HEK293T (cell line): ENCODE data around the gene BBS5.

Source experiments
- BHLHE40 ChIP-seq: fragments of 450-650 bp; IDR thresholded peaks from 2 replicates; pipeline ENCODE4 v1.6.1; 2016; ENCODE audit warnings: mild to moderate bottlenecking, moderate library complexity, borderline replicate concordance
- CTBP1 ChIP-seq: fragments of 450-650 bp; IDR thresholded peaks from 2 replicates; pipeline ENCODE4 v1.6.1; 2016; ENCODE audit warnings: borderline replicate concordance
- FOXA1 ChIP-seq: fragments of 450-650 bp; IDR thresholded peaks from 2 replicates; pipeline ENCODE4 v1.6.1; 2016; ENCODE audit warnings: mild to moderate bottlenecking
- FOXK2 ChIP-seq: fragments of 450-650 bp; IDR thresholded peaks from 2 replicates; pipeline ENCODE4 v1.6.1; 2016; ENCODE audit warnings: mild to moderate bottlenecking
- FOXM1 ChIP-seq: fragments of 450-650 bp; IDR thresholded peaks from 2 replicates; pipeline ENCODE4 v1.6.1; 2017; ENCODE audit warnings: mild to moderate bottlenecking, borderline replicate concordance
- LEF1 ChIP-seq: fragments of 450-650 bp; IDR thresholded peaks from 2 replicates; pipeline ENCODE4 v1.6.1; 2017; ENCODE audit warnings: mild to moderate bottlenecking, borderline replicate concordance
- SP1 ChIP-seq: fragments of 450-650 bp; IDR thresholded peaks from 2 replicates; pipeline ENCODE4 v1.6.1; 2017
- SUZ12 ChIP-seq: fragments of 450-650 bp; IDR thresholded peaks from 2 replicates; pipeline ENCODE4 v1.6.1; 2016; ENCODE audit warnings: mild to moderate bottlenecking
- TARDBP ChIP-seq: fragments of 450-650 bp; IDR thresholded peaks from 2 replicates; pipeline ENCODE4 v1.6.1; 2016
- ZNF384 ChIP-seq: fragments of 450-650 bp; IDR thresholded peaks from 2 replicates; pipeline ENCODE4 v1.6.1; 2016
- TF ChIP-seq, protein P1 (sequence below): fragments of 450-650 bp; IDR thresholded peaks from 2 replicates; pipeline ENCODE4 v1.6.1; 2016

DNA sequence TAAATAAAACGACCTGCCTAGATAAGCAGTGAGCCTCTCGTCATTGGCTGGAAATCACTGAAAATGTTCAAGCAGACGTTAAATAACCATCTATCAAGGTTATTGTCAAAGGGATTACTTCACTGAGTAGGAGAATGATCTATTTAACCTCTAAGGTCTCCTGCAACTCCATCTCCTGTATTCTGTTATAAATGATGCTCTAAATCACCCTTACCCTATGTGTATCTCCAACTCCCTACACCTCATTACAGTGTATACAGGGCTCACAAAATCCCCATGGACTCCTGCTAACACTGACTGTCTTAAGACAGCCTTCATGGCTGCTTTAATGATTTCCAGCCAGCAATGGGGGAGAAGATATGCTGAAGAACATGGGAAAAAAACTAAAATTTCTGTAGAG is 31.0 kb upstream of the BBS5 start:
- TF ChIP-seq, protein P1, sequence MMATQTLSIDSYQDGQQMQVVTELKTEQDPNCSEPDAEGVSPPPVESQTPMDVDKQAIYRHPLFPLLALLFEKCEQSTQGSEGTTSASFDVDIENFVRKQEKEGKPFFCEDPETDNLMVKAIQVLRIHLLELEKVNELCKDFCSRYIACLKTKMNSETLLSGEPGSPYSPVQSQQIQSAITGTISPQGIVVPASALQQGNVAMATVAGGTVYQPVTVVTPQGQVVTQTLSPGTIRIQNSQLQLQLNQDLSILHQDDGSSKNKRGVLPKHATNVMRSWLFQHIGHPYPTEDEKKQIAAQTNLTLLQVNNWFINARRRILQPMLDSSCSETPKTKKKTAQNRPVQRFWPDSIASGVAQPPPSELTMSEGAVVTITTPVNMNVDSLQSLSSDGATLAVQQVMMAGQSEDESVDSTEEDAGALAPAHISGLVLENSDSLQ, result no peak
- no peak for TF ChIP-seq ZNF384
- TF ChIP-seq CTBP1, result no peak
- no peak for TF ChIP-seq TARDBP
- no peak for TF ChIP-seq BHLHE40
- TF ChIP-seq FOXK2, result no peak
- TF ChIP-seq SP1, result no peak
- no peak for TF ChIP-seq FOXA1
- TF ChIP-seq SUZ12, result no peak
- no peak for TF ChIP-seq LEF1
- TF ChIP-seq FOXM1, result no peak
